ENCODE data around the gene TMUB1.

TMUB1 gene

DNA sequence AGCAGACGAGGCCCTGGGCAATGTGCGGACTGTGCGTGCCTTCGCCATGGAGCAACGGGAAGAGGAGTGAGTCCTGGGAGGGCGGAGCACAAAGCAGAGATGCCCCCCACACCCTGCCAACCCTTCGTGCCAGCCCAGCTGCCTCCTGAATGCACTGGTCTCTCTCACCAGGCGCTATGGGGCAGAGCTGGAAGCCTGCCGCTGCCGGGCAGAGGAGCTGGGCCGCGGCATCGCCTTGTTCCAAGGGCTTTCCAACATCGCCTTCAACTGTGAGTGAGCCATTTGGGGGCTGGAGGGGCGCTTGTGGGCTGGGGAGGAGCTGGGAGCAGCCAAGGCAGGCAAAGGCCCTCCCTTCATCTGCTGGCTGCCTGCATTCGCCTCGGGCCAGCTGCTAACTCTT lies 47.4 kb downstream of the TMUB1 start:
- no peak for TF ChIP-seq ZFX (IDR thresholded peaks at IDR 0.05; ENCODE audit: borderline replicate concordance)
- TF ChIP-seq, protein P1, sequence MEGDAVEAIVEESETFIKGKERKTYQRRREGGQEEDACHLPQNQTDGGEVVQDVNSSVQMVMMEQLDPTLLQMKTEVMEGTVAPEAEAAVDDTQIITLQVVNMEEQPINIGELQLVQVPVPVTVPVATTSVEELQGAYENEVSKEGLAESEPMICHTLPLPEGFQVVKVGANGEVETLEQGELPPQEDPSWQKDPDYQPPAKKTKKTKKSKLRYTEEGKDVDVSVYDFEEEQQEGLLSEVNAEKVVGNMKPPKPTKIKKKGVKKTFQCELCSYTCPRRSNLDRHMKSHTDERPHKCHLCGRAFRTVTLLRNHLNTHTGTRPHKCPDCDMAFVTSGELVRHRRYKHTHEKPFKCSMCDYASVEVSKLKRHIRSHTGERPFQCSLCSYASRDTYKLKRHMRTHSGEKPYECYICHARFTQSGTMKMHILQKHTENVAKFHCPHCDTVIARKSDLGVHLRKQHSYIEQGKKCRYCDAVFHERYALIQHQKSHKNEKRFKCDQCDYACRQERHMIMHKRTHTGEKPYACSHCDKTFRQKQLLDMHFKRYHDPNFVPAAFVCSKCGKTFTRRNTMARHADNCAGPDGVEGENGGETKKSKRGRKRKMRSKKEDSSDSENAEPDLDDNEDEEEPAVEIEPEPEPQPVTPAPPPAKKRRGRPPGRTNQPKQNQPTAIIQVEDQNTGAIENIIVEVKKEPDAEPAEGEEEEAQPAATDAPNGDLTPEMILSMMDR (IDR thresholded peaks at IDR 0.05) = no peak

DNA sequence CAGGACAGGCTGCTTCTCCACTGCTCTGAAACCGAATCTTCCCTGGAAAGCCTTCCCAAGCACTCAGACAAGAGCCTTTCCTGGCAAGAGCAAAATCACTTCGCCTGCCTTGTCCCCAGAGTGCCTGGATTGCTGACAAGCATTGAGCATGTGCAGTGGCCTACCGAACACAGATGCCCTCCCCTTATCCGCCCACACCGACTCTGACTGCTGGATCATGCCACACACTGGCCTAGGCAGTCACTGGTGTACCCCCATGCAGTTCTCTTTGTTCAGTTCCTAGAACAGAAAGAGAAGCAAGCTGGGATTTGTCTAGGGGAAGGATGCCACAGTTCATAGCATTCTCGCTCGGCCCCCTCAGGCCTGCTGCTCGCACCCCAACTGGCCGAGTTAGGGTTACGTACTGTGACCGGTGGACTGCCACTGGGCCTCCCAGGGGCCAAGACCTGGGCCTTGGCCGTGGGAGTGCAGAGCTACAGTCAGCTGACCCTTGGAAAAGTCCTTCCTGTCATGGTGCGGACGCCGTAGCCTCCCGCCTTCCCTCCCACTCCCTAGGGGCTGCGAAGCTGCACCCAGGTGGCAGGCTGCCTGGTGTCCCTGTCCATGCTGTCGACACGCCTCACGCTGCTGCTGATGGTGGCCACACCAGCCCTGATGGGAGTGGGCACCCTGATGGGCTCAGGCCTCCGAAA lies 48.1 kb downstream of the TMUB1 start:
- TF ChIP-seq, protein P1 (IDR thresholded peaks at IDR 0.05) = no peak
- TF ChIP-seq ZFX (IDR thresholded peaks at IDR 0.05; ENCODE audit: borderline replicate concordance) = no peak
- no peak overlapping the region for H3K27ac ChIP-seq

More for the DNA sequence above, 47.4 kb downstream of the TMUB1 start:
- no peak overlapping the region for H3K27ac ChIP-seq

DNA sequence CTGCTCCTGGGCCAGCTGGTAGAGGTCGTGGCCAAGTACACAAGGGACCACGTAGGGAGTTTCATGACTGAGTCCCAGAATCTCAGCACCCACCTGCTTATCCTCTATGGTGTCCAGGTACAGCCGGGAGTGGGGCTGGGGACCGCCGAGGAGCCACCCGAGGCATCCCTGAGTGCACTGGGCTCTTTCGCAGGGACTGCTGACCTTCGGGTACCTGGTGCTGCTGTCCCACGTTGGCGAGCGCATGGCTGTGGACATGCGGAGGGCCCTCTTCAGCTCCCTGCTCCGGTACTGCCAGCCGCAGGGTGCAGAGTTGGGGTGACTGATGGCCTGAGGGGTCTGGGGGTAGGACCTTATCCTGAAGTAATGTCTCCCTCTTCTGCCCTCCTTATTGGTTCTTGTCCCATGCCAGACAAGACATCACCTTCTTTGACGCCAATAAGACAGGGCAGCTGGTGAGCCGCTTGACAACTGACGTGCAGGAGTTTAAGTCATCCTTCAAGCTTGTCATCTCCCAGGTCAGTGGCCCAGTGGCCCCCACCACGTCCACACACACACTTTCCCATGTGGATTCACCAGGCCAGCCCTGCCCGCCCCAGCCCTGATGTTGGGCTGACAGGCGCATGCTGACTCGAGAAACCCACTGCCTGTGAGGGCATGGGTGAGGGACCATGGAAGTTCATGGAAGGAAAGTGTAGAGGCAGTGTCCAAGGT lies 48.8 kb downstream of the TMUB1 start:
- TF ChIP-seq ZFX (IDR thresholded peaks at IDR 0.05; ENCODE audit: borderline replicate concordance) = no peak
- TF ChIP-seq, protein P1 (IDR thresholded peaks at IDR 0.05) = no peak
- no peak overlapping the region for H3K27ac ChIP-seq

DNA sequence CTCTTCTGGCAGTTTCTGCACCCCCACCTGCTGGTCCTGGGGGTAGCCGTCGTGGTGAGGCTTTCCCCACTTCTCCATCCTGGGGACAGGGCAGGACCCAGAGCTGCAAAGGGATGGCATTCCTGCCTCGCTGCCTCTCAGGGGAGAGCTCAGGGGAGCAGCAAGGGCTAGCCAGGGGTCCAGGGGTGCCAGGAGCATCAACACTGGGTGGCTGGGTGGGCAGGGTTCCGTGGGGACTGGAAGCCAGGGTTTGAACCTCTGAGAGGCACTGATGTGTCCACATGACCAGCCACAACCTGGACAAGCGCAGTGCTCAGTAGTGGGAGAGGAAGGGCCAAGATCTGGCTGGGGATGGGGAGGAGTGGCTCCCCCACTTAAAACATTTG lies 49.4 kb downstream of the TMUB1 start:
- TF ChIP-seq, protein P1 (IDR thresholded peaks at IDR 0.05) = no peak
- TF ChIP-seq ZFX (IDR thresholded peaks at IDR 0.05; ENCODE audit: borderline replicate concordance) = no peak
- no peak overlapping the region for H3K27ac ChIP-seq

DNA sequence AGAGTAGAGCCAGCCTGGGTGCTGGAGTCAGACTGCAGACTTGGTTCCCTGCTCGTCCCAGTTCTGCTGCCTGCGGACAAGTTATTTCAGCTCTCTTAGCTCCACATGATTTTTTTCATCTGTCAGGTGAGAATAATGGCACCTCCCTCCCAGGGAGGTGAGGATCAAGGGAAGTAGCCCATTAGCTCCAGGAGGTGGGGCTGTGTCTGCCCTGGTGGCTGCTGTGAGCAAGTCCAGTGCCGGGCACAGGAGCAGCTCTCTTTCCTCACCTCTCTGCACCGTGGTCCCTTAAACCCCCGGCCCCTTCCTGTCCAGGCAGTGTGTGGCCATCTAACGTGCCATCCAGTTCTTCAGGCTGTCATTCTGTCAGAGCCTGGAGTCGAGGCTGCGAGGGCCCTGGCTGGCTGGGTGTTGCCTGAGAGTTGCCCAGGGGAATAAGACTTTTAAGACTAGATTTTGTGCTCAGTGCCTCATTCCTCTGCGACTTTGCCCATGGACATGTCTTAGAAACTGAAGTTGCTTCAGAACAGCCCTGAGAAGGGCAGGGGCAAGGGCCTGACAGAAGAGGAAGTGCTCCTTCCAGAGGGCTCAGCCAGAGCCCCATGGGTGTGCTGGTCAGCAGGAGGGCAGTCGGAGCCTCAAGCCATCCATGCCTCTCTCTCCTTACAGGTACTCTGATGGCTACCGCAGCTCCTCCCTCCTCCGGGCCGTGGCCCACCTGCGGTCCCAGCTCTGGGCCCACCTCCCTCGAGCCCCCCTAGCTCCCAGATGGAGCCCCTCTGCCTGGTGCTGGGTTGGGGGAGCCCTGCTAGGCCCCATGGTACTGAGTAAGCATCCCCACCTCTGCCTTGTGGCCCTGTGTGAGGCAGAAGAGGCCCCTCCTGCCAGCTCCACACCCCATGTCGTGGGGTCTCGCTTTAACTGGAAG lies 50.1 kb downstream of the TMUB1 start:
- TF ChIP-seq, protein P1 (IDR thresholded peaks at IDR 0.05) = no peak
- TF ChIP-seq ZFX (IDR thresholded peaks at IDR 0.05; ENCODE audit: borderline replicate concordance) = no peak

More for the DNA sequence above, 50.1 kb downstream of the TMUB1 start:
- no peak overlapping the region for H3K27ac ChIP-seq

Measured in 22Rv1 (cell line).